ENCODE measurements around the gene TENM3.

The TENM3 gene

DNA sequence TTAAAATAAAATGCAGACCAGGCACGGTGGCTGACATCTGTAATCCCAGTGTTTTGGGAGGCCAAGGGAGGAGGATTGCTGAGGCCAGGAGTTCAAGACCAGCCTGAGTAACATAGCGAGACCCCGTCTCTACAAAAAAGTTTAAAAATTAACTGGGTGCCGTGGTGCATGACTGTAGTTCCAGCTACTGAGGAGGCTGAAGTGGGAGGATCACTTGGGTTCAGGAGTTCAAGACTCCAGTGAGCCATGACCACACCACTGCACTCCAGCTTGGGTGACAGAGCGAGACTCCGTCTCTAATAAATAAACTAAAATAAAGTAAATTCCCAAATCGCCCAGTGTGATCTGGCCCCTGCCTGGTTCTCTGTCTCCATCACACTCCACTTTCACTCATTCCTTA lies 43.7 kb downstream of the TENM3 start:
- Mint-ChIP-seq H3K4me1 (no peaks in the 10 kb centered on the region), H3K27ac (no peak overlapping the region), H3K27me3 (ENCODE audit: low read depth) (no peaks in the 10 kb centered on the region), H3K9me3 (no peaks in the 10 kb centered on the region), H3K4me3 (no peak overlapping the region), H3K36me3 (ENCODE audit: low read depth) (peaks cover 11% of the 10 kb centered on the region)
- TF ChIP-seq, protein P1, sequence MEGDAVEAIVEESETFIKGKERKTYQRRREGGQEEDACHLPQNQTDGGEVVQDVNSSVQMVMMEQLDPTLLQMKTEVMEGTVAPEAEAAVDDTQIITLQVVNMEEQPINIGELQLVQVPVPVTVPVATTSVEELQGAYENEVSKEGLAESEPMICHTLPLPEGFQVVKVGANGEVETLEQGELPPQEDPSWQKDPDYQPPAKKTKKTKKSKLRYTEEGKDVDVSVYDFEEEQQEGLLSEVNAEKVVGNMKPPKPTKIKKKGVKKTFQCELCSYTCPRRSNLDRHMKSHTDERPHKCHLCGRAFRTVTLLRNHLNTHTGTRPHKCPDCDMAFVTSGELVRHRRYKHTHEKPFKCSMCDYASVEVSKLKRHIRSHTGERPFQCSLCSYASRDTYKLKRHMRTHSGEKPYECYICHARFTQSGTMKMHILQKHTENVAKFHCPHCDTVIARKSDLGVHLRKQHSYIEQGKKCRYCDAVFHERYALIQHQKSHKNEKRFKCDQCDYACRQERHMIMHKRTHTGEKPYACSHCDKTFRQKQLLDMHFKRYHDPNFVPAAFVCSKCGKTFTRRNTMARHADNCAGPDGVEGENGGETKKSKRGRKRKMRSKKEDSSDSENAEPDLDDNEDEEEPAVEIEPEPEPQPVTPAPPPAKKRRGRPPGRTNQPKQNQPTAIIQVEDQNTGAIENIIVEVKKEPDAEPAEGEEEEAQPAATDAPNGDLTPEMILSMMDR (IDR thresholded peaks at IDR 0.05; ENCODE audit: unreplicated experiment in 3 of 3), result no peak

- no peak overlapping the region for H3K27ac Mint-ChIP-seq
- H3K9me3 Mint-ChIP-seq, result no peaks in the 10 kb centered on the region
- peaks cover 11% of the 10 kb centered on the region for H3K36me3 Mint-ChIP-seq (ENCODE audit: low read depth)
- TF ChIP-seq, protein P1 (IDR thresholded peaks at IDR 0.05; ENCODE audit: unreplicated experiment in 3 of 3), result no peak
- H3K27me3 Mint-ChIP-seq (ENCODE audit: low read depth), result no peaks in the 10 kb centered on the region
- H3K4me3 Mint-ChIP-seq, result no peak overlapping the region
- no peaks in the 10 kb centered on the region for H3K4me1 Mint-ChIP-seq
Observed at GRCh38 chr4:182288534-182288933, 45.3 kb downstream of the TENM3 start.

DNA sequence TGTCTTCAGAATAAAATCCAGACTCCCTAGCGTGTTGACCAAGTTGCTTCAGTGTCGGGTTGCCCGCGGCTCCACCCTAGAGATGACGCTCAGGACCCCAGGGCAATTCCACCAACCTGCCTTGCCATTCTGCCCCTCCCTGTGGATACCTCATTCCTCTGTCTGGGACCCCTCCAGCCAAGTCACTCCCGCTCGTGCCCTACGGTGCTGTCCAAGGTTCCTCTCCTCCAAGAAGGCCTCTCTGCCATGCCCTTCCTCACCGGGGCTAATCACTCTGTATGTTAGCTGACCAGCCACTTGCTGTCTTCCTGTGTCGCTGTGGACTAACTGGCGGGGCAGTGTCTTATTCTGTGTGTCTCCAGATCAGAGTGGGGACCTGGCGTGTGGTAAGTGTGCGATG lies 46.6 kb downstream of the TENM3 start:
- Mint-ChIP-seq H3K4me1 (no peaks in the 10 kb centered on the region), H3K27me3 (ENCODE audit: low read depth) (no peaks in the 10 kb centered on the region), H3K27ac (peak overlapping the region in 1 of 3 experiments; percentile 35), H3K9me3 (no peaks in the 10 kb centered on the region), H3K4me3 (no peak overlapping the region), H3K36me3 (ENCODE audit: low read depth) (peaks cover 11% of the 10 kb centered on the region)
- TF ChIP-seq, protein P1 (IDR thresholded peaks at IDR 0.05; ENCODE audit: unreplicated experiment in 3 of 3), result no peak

- TF ChIP-seq, protein P1 (IDR thresholded peaks at IDR 0.05; ENCODE audit: unreplicated experiment in 3 of 3), result no peak
- Mint-ChIP-seq H3K36me3 (ENCODE audit: low read depth) (peaks cover 11% of the 10 kb centered on the region), H3K4me3 (no peak overlapping the region), H3K27me3 (ENCODE audit: low read depth) (no peaks in the 10 kb centered on the region), H3K4me1 (no peaks in the 10 kb centered on the region), H3K27ac (no peak overlapping the region), H3K9me3 (no peaks in the 10 kb centered on the region)
Observed at GRCh38 chr4:182291175-182291574, 48.0 kb downstream of the TENM3 start.

GRCh38 chr4:182291597-182292270 lies 48.5 kb downstream of the TENM3 start:
- Mint-ChIP-seq H3K36me3 (ENCODE audit: low read depth) (peaks cover 8% of the 10 kb centered on the region), H3K27ac (no peak overlapping the region), H3K27me3 (ENCODE audit: low read depth) (no peaks in the 10 kb centered on the region), H3K9me3 (no peaks in the 10 kb centered on the region), H3K4me1 (no peaks in the 10 kb centered on the region), H3K4me3 (no peak overlapping the region)
- TF ChIP-seq, protein P1 (IDR thresholded peaks at IDR 0.05; ENCODE audit: unreplicated experiment in 3 of 3), result no peak

DNA sequence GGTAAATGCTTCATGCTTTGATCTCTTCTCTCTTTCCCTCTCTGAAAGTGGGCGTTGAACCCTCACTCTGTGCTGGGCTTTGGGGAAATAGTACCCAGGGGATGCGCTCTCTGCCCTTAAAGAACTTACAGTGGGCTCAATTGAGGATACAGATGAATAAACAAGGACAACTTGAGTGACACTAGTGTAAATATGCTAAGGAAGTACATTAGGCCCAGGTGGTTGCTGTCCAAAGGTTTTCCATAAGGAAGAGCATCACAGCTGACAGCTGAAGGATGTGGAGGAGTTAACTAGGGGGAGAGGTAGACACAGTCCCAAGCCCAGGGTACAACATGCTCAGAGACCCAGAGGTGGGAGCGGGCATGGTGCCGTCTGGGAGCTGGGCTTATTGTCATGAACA lies 49.4 kb downstream of the TENM3 start:
- Mint-ChIP-seq H3K27me3 (ENCODE audit: low read depth) (no peaks in the 10 kb centered on the region), H3K36me3 (ENCODE audit: low read depth) (peaks cover 4% of the 10 kb centered on the region), H3K4me3 (no peak overlapping the region), H3K27ac (peak overlapping the region in 1 of 3 experiments; percentile 5), H3K9me3 (no peaks in the 10 kb centered on the region), H3K4me1 (peaks cover 3% of the 10 kb centered on the region)
- TF ChIP-seq, protein P1 (IDR thresholded peaks at IDR 0.05; ENCODE audit: unreplicated experiment in 3 of 3), result no peak

Measured in nephron (organoid).